Measurements from ENCODE around the gene ENTPD1. TPM values are rescaled to one million over a fixed set of nuclear protein-coding genes. Genes with fewer than 3 reads are reported as not detected.

The ENTPD1 gene
- total RNA-seq, 1 donor from 2014 or later, result 1.6 TPM

DNA sequence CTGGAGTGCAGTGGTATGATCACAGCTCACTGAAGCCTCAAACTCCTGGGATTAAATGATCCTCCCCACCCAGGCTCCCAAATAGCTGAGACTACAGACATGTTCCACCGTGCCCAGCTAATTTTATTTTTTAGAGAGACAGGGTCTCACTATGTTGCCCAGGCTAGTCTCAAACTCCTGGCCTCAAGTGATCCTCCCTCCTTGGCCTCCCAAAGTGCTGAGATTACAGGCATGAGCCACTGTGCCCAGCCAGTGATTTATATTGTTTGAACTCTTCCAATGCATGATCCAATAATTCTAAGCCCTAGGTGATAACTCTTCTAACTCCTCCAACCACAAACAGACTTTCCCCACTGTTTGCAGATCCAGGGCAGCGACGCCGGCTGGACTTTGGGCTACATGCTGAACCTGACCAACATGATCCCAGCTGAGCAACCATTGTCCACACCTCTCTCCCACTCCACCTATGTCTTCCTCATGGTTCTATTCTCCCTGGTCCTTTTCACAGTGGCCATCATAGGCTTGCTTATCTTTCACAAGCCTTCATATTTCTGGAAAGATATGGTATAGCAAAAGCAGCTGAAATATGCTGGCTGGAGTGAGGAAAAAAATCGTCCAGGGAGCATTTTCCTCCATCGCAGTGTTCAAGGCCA, 110.0 kb downstream of the ENTPD1 start:
- H3K27me3 ChIP-seq, result no peaks in the 10 kb centered on the region
- Mint-ChIP-seq H3K4me1 (no peaks in the 10 kb centered on the region), H3K9me3 (no peaks in the 10 kb centered on the region), H3K36me3 (peaks cover 2% of the 10 kb centered on the region), H3K4me3 (no peak overlapping the region), H3K27me3 (ENCODE audit: insufficient read depth, low read depth) (no peaks in the 10 kb centered on the region), H3K27ac (no peak overlapping the region)
- no peaks in the 10 kb centered on the region for H3K9me3 ChIP-seq (ENCODE audit: low read depth)
- no peaks in the 10 kb centered on the region for H3F3A ChIP-seq (ENCODE audit: low read depth)
- TF ChIP-seq EZH2phosphoT487 (IDR thresholded peaks at IDR 0.05) (no peak), EZH2 (IDR thresholded peaks at IDR 0.05) (no peak)
- TF ChIP-seq, protein P1, sequence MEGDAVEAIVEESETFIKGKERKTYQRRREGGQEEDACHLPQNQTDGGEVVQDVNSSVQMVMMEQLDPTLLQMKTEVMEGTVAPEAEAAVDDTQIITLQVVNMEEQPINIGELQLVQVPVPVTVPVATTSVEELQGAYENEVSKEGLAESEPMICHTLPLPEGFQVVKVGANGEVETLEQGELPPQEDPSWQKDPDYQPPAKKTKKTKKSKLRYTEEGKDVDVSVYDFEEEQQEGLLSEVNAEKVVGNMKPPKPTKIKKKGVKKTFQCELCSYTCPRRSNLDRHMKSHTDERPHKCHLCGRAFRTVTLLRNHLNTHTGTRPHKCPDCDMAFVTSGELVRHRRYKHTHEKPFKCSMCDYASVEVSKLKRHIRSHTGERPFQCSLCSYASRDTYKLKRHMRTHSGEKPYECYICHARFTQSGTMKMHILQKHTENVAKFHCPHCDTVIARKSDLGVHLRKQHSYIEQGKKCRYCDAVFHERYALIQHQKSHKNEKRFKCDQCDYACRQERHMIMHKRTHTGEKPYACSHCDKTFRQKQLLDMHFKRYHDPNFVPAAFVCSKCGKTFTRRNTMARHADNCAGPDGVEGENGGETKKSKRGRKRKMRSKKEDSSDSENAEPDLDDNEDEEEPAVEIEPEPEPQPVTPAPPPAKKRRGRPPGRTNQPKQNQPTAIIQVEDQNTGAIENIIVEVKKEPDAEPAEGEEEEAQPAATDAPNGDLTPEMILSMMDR (IDR thresholded peaks at IDR 0.05), result no peak
- H3K4me2 ChIP-seq, result no peak overlapping the region
- H3K4me1 ChIP-seq, result no peaks in the 10 kb centered on the region
- H3K27ac ChIP-seq, result no peak overlapping the region
- DNase-seq (ENCODE audit: low spot score), result no peak
- H2AFZ ChIP-seq (replicated peaks), result no peak overlapping the region
- H3K36me3 ChIP-seq, result no peaks in the 10 kb centered on the region
- H3K4me3 ChIP-seq, result no peak overlapping the region
- no peaks in the 10 kb centered on the region for H3K79me2 ChIP-seq (ENCODE audit: low read depth)
- no peak overlapping the region for H3K9ac ChIP-seq
- H4K20me1 ChIP-seq (ENCODE audit: low read depth), result no peaks in the 10 kb centered on the region

DNA sequence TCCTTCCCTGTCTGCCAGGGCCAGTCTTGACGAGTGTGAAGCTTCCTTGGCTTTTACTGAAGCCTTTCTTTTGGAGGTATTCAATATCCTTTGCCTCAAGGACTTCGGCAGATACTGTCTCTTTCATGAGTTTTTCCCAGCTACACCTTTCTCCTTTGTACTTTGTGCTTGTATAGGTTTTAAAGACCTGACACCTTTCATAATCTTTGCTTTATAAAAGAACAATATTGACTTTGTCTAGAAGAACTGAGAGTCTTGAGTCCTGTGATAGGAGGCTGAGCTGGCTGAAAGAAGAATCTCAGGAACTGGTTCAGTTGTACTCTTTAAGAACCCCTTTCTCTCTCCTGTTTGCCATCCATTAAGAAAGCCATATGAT, 110.5 kb downstream of the ENTPD1 start:
- TF ChIP-seq, protein P1 (IDR thresholded peaks at IDR 0.05), result no peak
- TF ChIP-seq EZH2phosphoT487 (IDR thresholded peaks at IDR 0.05), result no peak
- no peak for TF ChIP-seq EZH2 (IDR thresholded peaks at IDR 0.05)
- Histone ChIP-seq H3F3A (ENCODE audit: low read depth) (no peaks in the 10 kb centered on the region), H3K4me3 (no peak overlapping the region), H3K9me3 (ENCODE audit: low read depth) (no peaks in the 10 kb centered on the region), H3K4me1 (no peaks in the 10 kb centered on the region), H3K27me3 (no peaks in the 10 kb centered on the region), H2AFZ (replicated peaks) (no peak overlapping the region), H3K27ac (no peak overlapping the region), H3K4me2 (no peak overlapping the region), H3K9ac (no peak overlapping the region), H4K20me1 (ENCODE audit: low read depth) (no peaks in the 10 kb centered on the region), H3K79me2 (ENCODE audit: low read depth) (no peaks in the 10 kb centered on the region), H3K36me3 (no peaks in the 10 kb centered on the region)
- Mint-ChIP-seq H3K36me3 (peaks cover 2% of the 10 kb centered on the region), H3K9me3 (no peaks in the 10 kb centered on the region), H3K4me3 (no peak overlapping the region), H3K27ac (no peak overlapping the region), H3K27me3 (ENCODE audit: insufficient read depth, low read depth) (no peaks in the 10 kb centered on the region), H3K4me1 (no peaks in the 10 kb centered on the region)
- no peak for DNase-seq (ENCODE audit: low spot score)

- no peaks in the 10 kb centered on the region for H3K9me3 Mint-ChIP-seq
These were observed 111.9 kb downstream of the ENTPD1 start for GRCh38 chr10:95867866-95868265.

More at GRCh38 chr10:95867866-95868265, 111.9 kb downstream of the ENTPD1 start:
- H3K36me3 ChIP-seq, result no peaks in the 10 kb centered on the region
- no peak overlapping the region for H3K4me3 ChIP-seq
- H3K9me3 ChIP-seq (ENCODE audit: low read depth), result no peaks in the 10 kb centered on the region
- H3K4me2 ChIP-seq, result no peak overlapping the region
- H3K4me1 Mint-ChIP-seq, result no peaks in the 10 kb centered on the region
- peaks cover 5% of the 10 kb centered on the region for H3K36me3 Mint-ChIP-seq
- DNase-seq (ENCODE audit: low spot score), result no peak
- no peak overlapping the region for H2AFZ ChIP-seq (replicated peaks)
- no peaks in the 10 kb centered on the region for H3K79me2 ChIP-seq (ENCODE audit: low read depth)
- no peak overlapping the region for H3K27ac ChIP-seq
- no peaks in the 10 kb centered on the region for H4K20me1 ChIP-seq (ENCODE audit: low read depth)
- no peaks in the 10 kb centered on the region for H3K4me1 ChIP-seq
- no peaks in the 10 kb centered on the region for H3F3A ChIP-seq (ENCODE audit: low read depth)
- TF ChIP-seq EZH2phosphoT487 (IDR thresholded peaks at IDR 0.05), result no peak
- TF ChIP-seq, protein P1 (IDR thresholded peaks at IDR 0.05), result no peak
- TF ChIP-seq EZH2 (IDR thresholded peaks at IDR 0.05), result no peak
- H3K9ac ChIP-seq, result no peak overlapping the region
- H3K27ac Mint-ChIP-seq, result no peak overlapping the region
- H3K27me3 ChIP-seq, result no peaks in the 10 kb centered on the region
- H3K27me3 Mint-ChIP-seq (ENCODE audit: insufficient read depth, low read depth), result no peaks in the 10 kb centered on the region
- no peak overlapping the region for H3K4me3 Mint-ChIP-seq

All from neural progenitor cell (in vitro differentiated cells).